ENCODE measurements around the gene FHIP2A.
"Not testable (repeated sequence)": the region's sequence is repeated elsewhere in the genome, so short reads cannot be mapped to it uniquely, and the experiment has no call there.

FHIP2A gene

DNA sequence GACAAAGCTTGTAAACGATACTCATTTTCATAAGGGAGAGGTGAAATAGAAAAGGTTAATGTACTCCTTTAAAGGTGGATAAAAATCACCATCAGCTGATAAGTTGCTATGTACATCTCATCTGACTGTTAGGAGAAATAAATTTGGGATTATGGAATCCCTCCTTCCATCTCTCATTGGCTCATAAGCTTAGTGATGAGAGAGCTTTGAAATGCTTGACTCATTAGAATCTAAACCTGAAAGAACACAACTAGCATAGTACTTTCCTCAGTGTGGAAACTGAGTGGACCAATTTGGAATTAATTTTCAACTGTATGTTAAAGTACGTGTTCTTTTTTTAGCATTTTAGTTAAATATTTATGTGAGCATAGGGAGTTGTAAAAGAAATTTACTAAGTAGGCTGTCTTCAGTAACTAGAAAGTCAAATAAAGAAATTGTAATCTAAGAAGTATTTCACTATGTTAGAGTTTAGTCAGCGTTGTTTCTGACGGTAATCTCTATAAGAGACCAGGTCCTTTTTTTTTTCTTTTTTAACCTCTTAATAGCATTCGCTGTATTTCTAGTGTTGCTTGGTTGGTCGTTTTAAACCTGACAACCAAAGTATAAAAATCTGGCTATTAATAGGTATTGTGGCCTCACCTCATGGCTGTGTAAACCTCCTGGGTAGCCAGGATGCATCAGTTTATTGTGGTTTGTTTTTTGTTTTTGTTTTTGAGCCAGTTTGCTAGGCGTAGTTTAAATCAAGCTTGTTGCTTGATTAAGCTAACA is 34.4 kb downstream of the FHIP2A start:
- DNase-seq (ENCODE audit: low read depth in 3 of 3, low spot score in 1 of 3), result no peak

DNA sequence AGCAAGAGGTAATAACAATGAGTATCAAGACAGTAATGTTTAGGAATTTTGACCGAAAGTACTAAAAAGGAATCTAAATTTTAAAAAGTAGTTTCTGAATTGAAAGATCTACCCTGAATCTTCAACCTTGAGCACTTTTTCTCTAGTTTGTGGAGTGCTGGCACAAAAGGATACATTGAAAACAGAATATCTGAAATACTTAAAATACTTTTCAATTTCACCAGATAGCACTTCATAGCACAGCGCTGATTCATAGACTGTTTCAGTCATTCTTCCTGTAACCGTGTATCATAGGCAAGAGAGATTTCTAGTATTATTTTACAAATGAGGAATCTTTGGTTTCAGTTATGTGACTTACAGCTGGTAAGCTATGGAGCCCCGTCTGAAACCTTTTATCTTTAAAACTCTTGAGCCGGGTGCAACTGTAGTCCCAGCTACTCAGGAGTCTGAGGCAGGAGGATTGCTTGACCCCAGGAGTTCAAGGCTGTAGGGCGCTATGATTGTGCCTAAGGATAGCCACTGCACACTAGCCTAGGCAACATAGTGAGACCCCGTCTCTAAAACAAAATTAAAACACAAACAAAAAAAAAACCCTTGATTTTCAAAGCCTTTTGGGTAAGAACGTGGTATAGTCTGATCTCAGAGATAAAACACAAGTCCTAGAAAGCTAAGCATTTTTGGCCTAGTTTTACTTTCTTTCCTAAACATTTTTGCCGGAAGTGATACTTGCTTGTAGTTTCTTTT is 35.1 kb downstream of the FHIP2A start:
- no peak for DNase-seq (ENCODE audit: low read depth in 3 of 3, low spot score in 1 of 3)

DNA sequence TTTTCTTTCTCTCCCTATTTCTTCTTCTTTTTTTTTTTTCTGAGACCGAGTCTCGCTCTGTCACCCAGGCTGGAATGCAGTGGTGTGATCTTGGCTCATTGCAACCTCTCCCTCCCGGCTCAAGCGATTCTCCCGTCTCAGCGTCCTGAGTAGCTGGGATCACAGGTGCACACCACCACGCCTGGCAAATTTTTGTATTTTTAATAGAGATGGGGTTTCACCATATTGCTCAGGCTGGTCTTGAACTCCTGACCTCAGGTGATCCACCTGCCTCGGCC is 35.6 kb downstream of the FHIP2A start:
- not testable (repeated sequence) for DNase-seq (ENCODE audit: low read depth in 3 of 3, low spot score in 1 of 3)

DNA sequence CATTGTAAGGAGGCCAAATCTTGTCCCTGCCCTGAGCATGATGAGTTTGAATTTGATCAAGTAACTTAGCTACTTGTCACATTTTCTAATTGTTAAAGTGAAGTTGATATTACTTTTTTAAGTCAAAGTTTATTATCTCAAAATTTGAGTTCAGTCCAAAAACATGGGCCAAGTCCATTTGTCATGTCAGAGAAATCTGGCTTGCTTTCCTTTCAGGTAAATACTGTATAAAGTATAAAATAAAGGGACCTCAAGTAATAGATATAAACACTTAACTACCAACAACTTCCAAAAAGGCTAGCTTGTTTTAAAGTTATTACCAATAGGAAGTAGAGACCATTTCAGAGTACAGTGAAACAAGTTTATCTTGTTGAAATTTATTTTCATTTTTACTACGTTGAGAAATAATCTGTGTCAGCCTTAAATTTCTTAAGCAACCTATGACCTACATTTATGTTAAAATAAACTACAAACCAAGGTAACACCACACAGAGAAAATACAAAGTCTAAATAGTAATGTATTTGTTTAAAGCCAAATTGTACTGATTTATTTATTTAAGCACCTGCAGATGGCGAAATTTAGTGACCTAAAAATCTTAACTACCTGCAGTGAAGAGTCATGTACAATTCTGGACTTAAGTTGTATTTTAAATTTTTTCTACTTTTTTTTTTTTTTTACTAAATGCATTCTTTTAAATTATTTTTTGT is 36.5 kb downstream of the FHIP2A start:
- no peak for DNase-seq (ENCODE audit: low read depth in 3 of 3, low spot score in 1 of 3)

DNA sequence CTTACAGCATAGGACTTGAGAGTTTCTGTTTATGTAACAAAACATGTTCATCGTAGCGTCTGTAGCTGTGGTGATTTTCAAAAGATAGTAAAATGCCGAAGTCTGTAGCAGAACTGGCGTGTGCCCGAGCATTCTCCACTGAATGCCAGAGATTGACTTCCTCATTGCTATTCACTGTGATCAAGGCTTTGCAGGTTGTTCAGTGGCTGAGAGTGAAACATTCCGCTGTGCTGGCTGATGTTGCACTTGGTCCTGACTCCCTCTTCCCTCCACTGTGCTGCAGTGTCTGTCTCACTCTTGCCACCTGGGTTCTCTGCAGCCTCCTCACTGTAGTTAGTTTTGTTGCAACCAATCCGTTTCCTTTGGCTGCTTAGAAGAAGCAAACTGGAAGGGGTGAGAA is 37.6 kb downstream of the FHIP2A start:
- no peak for DNase-seq (ENCODE audit: low read depth in 3 of 3, low spot score in 1 of 3)

DNA sequence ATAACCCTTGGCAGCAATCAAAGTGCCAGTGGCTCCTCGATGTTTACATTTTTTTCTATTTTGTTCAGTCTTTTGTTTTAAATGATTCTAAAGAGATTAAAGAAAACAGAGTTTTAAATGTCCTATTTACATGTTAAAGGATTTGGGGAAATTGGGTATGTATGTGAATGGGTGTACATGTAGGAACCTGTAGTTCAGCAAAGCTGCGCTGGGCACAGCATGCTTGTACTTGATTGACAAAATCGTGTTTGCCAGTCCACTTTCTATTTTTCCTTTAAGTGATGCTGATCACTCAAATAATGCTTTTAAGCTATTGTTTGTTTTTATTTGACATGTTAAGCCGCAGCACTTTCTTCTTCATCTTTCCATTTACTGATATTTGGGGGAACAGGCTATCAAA is 40.9 kb downstream of the FHIP2A start:
- DNase-seq (ENCODE audit: low read depth in 3 of 3, low spot score in 1 of 3), result no peak

DNA sequence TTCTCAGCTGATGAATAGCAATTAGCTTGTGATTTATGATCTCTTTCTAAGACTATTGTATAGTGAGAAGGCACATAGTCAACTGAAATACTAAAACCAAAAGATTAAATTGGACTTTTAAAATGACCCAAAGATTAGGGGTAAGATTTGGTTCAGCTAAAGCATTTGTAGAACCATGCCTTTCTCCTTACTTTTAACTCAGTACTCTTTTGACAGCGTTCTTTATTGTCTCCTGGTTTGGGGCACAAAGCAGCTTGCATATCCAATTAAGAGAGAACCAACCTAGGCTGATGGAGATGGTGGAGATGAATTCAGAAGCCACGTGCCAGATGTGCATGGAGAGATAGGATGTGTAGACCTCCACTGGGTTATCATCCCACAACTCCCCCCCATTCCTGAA is 45.8 kb downstream of the FHIP2A start:
- no peak for DNase-seq (ENCODE audit: low read depth in 3 of 3, low spot score in 1 of 3)

DNA sequence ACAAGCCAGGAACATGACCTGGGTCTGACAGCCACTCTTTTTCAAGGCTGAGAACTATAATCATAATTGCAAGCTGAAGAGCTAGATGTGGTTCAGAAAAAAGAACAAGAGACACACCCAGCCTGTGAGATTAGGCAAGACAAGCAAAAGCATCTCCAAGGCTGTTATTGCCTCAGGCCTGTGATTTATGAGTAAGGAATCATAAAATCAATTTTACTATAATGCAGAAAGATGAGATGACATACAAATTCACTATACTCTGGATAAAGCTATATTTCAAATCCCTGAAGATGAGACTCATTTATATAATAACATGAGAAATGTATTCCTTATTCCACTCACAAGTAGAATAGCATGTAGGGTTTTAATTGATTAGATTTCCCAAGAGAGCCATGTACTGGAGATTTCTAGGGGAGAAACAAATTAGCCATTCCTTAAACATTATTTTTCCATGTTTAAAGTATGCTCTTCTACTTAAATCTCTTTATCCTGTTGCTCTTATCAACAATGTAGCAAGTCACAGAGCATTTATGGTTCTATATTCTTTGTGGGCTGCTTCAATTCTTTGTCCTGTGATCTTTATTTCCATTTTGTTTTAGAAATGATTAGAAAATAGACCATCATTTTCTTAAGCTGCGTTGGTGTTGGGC is 47.4 kb downstream of the FHIP2A start:
- no peak for DNase-seq (ENCODE audit: low read depth in 3 of 3, low spot score in 1 of 3)

DNA sequence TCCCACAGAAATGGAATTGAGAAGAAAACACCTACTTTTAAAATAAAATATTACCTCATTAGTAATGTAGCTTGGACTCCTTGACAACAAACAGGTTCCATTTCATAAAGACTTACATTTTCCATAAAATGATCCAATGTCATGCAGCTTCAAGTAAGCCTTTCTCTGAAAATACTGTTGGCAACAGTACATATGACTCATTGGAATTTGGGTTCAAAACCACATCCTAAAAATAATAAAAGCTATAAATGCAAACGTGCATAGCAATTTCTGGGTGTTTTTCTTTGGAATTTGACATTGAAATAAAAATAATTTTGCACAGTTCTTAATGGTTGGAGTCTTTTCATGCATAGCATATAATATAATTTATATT is 47.9 kb downstream of the FHIP2A start:
- no peak for DNase-seq (ENCODE audit: low read depth in 3 of 3, low spot score in 1 of 3)

DNA sequence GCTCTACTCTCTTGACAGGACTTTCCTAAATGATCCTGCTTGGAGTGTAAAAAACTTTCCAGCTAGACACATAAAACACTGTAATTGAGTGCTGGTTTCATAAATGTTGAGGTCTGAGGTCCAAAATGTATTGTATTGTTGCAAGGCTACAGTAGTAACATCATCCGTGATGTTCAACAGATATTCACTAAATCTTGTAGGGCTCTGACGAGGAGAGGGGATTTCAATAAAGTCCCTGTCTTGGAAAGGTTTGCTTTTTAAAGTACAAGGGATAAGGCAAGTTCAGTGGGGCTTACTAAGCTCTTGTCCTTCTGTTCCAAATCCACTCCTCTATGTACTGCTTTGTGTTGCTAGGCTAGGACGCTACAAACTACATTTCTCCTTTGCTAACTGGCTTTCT is 48.9 kb downstream of the FHIP2A start:
- DNase-seq (ENCODE audit: low read depth in 3 of 3, low spot score in 1 of 3), result no peak

DNA sequence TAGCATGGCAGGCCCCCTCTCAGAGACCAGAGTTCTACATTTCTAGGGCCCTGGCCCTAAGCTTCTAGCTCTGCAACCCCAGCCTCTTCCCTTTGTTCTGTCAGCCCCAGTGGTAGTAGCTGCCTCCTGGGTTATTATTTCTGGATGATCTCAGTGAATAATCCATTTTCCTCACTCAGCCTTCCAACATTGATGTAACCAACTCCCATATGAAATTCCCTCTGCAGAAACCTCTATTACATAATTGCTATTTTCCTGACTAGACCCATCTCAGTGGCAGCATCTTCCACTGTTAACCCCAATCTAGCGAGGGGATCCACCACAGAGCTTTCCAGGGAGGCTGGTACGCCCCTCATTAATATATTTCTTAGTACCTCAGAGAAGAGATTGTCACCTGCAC is 49.8 kb downstream of the FHIP2A start:
- DNase-seq (ENCODE audit: low read depth in 3 of 3, low spot score in 1 of 3), result no peak
